Aorta (tissue), 5 donors: ENCODE measurements around the gene PPP2R1B. TPM values are rescaled to one million over a fixed set of nuclear protein-coding genes. Genes with fewer than 3 reads are reported as not detected.

Source experiments
- ATAC-seq: fragments of 200-7000 bp; cut with Tn5 transposase; one replicate; pipeline ENCODE4 v1.9.1; 2022; ENCODE audit warnings: moderate library complexity; ENCODE audit not compliant: low FRiP score
- DNase-seq, 2 donors: peaks; one replicate each; pipeline ENCODE4 v3.0.0-alpha.2; 2020
- H3K27ac ChIP-seq, 2 donors: one replicate each; pipeline ENCODE4 v1.5.1; 2013; ENCODE audit warnings: low read length in 2 of 2, mild to moderate bottlenecking in 2 of 2, moderate library complexity in 2 of 2, control low read depth in 1 of 2, inconsistent platforms in 1 of 2, low read depth in 1 of 2
- H3K27me3 ChIP-seq, 2 donors: one replicate each; pipeline ENCODE4 v1.6.1; 2013; ENCODE audit warnings: control low read depth in 1 of 2, low read length in 1 of 2, mild to moderate bottlenecking in 1 of 2, moderate library complexity in 1 of 2; ENCODE audit not compliant: insufficient read depth in 2 of 2, control insufficient read depth in 1 of 2
- H3K36me3 ChIP-seq, 2 donors: one replicate each; pipeline ENCODE4 v1.6.1; 2013; ENCODE audit warnings: control low read depth in 1 of 2, low read length in 1 of 2, mild to moderate bottlenecking in 1 of 2; ENCODE audit not compliant: insufficient read depth in 2 of 2, control insufficient read depth in 1 of 2
- H3K4me1 ChIP-seq, 2 donors: one replicate each; pipeline ENCODE4 v1.6.1; 2013; ENCODE audit warnings: low read length in 2 of 2, control low read depth in 1 of 2, mild to moderate bottlenecking in 1 of 2, moderate library complexity in 1 of 2; ENCODE audit not compliant: insufficient read depth in 2 of 2, control insufficient read depth in 1 of 2
- H3K4me3 ChIP-seq, 2 donors: one replicate each; pipeline ENCODE4 v1.5.1; 2013; ENCODE audit warnings: low read length in 2 of 2, control low read depth in 1 of 2, mild to moderate bottlenecking in 1 of 2
- H3K9me3 ChIP-seq: one replicate; pipeline ENCODE4 v1.6.1; 2013; ENCODE audit warnings: mild to moderate bottlenecking, low read length; ENCODE audit not compliant: control insufficient read depth
- WGBS, 2 donors: extraction: QIAGEN DNeasy Blood & Tissue Kit; methylation state at CpG; one replicate each; pipeline ENCODE4 v1.1.7; 2013; 5-methylcytosine and 5-hydroxymethylcytosine counted together
- intact Hi-C, 2 donors: fragments of 100-400 bp; cut with DNase I; formaldehyde crosslinking; loops; one replicate each; pipeline versions ENCODE4 v1.14.2 to v1.15.0; 2022
- polyA plus RNA-seq, 2 donors: library from polyadenylated mRNA; stranded (reverse); fragments of 200-250 nt; gene quantifications; one replicate each; pipeline ENCODE4 v1.2.3, GENCODE V29; 2013
- total RNA-seq, 2 donors: library from RNA; stranded (reverse); fragmentation: NEBNext Ultra II Directional; extraction: Animal tissue kit (Norgen Biotek cat#: 25700); gene quantifications; one replicate each; pipeline ENCODE4 v1.2.1, GENCODE V29; 2021
- donor health status: healthy with polysubstance abuse.
- donor health status: Bipolar disorder and iron deficiency.
- donor health status: DM: no; HTN: no; CAD: no.
- donor health status: DM: no; HTN: no; CAD: no.
- donor health status: DM: yes; HTN: yes; CAD: no.

Gene PPP2R1B
- total and polyA plus RNA-seq, 4 donors = 3.5 to 27.2 (median 14.7) TPM

DNA sequence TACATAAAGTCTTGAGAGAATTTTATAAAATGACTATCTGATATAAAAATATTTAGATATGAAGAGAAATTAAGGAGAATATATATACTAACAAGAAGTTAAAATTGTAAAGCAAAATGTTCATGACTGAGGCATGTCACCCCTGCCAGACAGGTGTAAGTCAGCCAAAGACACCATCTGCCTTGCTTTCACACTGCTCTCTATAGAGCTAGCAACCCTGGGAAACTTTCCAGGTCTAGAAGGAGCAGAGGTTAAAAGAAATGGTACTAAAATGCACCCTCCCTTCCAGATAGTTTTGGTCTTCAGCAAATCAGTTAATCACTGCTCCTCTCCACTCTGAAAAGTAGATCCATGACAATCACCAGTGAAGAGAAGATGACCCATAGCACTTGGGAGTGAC is 16.5 kb downstream of the PPP2R1B start:
- H3K4me3 ChIP-seq = no peak overlapping the region
- intact Hi-C loops = no loop called here
- peaks cover 0 to under 1% of the 10 kb centered on the region in 2 donors for H3K4me1 ChIP-seq
- H3K9me3 ChIP-seq = no peaks in the 10 kb centered on the region
- peaks cover 4 to 5% of the 10 kb centered on the region in 2 donors for H3K36me3 ChIP-seq
- H3K27ac ChIP-seq = no peak overlapping the region
- no peaks in the 10 kb centered on the region for H3K27me3 ChIP-seq
- ATAC-seq (no peak), DNase-seq (no peak)

DNA sequence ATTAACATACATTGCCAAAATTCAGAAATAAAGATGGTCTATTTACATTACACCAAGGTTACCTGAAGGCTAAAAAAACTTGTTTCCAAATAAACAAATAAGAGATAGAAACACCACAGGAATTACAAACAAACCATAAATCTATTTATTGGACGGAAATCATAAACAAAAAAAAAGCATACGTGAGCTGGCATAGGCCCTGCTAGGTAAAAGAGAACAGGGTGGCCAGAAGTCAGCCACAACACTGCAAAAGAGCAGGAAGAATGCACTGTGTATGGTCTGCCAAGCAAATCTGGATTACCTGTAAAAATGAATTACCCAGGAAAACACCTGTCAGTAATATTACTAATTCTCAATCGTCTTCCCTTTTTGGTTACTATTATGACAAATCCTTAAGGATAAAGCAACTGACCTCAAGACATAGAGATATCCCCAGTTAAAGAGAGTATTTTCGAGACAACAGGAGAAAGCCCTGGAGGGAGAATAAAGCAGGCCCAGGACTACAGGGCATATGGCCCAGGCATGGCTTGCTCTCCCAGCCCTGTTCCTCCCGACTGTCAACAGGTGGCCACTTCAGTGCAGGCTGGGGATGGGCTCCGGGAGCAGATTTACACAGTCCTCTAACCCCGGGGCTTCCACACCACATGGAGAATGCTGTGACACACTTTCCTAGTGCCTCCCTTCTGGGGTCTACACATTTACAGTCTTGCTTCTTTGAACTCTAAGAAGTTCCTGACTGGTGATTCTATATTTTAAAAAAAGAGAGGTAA is 18.0 kb downstream of the PPP2R1B start:
- H3K9me3 ChIP-seq = no peaks in the 10 kb centered on the region
- 67 to 72% methylated on average over 7 of the region's 7 CpGs for WGBS, 2 donors
- DNase-seq = no peak
- no peaks in the 10 kb centered on the region for H3K27me3 ChIP-seq
- no peak for ATAC-seq
- intact Hi-C loops = no loop called here
- no peak overlapping the region for H3K4me3 ChIP-seq
- peaks cover 3 to 4% of the 10 kb centered on the region in 2 donors for H3K4me1 ChIP-seq
- H3K27ac ChIP-seq = peak overlapping the region in 1 of 2 donors; percentile 47
- peaks cover 4 to 8% of the 10 kb centered on the region in 2 donors for H3K36me3 ChIP-seq

DNA sequence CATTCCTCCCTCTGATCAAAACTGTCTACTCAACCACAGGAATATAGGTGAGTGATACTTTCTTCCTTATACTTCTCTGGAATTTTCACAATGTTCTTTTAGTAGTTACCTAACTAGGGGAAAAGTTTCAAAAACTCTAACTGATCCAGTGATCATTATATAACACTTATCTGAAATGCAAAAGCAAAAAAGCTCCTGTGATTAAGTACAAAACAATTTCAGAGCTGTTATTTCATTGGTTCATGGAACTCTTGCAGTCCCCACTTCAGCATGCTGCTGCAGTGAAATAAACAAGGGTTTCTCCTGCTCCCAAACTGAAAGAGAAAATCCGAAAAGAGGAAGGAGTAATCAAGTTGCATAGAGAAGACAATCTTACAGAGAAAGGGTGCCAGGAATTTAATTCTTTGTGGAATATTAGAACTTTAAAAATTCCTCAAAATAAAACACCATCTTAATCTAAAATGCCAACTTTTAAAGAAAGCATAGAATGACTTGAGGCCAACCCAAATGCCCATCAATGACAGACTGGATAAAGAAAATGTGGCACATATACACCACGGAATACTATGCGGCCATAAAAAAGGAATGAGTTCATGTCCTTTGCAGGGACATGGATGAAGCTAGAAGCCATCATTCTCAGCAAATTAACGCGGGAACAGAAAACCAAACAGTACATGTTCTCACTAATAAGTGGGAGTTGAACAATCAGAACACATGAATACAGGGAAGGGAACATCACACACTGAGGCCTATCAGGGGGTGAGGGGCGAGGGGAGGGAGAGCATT is 20.3 kb downstream of the PPP2R1B start:
- Histone ChIP-seq H3K27ac (no peak overlapping the region), H3K4me3 (no peak overlapping the region), H3K9me3 (no peaks in the 10 kb centered on the region), H3K27me3 (no peaks in the 10 kb centered on the region), H3K36me3 (peaks cover 4 to 6% of the 10 kb centered on the region in 2 donors), H3K4me1 (peaks cover 3 to 4% of the 10 kb centered on the region in 2 donors)
- ATAC-seq (no peak), DNase-seq (no peak)
- intact Hi-C loops = no loop called here
- WGBS, 2 donors = 80 to 82% methylated on average over 6 of the region's 6 CpGs

DNA sequence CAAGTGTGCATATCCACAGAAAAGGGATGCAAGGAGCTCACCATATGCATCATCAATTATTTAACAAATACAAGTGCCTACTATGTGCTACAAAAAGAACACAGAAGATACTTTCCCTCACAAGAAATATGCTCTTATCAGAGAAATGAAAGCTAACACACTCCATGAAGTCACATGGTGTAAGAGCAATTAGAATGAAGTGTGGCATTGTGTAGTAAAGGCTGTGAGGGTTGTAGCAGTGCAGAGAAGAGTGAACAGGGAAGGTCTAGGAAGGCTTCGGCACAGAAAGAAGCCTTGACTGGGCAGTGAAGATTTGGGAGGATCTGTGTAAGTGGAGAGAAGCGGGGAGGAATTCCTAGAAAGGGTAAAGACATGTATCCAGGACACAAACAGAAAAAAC is 22.5 kb downstream of the PPP2R1B start:
- intact Hi-C loops = no loop called here

DNA sequence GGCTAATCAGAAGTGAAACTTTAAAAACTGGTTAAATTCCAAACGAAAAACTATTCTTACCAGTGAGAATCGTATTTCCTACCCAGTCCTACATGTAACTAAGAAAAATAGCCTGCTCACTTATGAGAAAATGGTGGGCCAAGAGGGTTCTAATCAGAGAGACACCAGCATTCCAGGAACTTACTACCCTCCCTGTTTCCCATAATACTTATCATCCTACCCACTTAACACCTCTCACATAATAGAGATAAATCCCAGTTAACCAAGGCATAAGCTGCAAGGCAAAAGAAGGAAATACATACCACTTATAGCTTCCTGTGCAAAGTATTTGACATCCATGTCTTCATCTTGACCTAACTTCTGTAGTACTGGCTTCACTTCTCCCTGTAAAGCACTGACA is 24.4 kb downstream of the PPP2R1B start:
- DNase-seq (no peak), ATAC-seq (no peak)
- Histone ChIP-seq H3K4me3 (no peak overlapping the region), H3K27ac (no peak overlapping the region), H3K36me3 (peaks cover 3 to 4% of the 10 kb centered on the region in 2 donors), H3K9me3 (no peaks in the 10 kb centered on the region), H3K27me3 (no peaks in the 10 kb centered on the region), H3K4me1 (peaks cover 3 to 4% of the 10 kb centered on the region in 2 donors)
- intact Hi-C loops = no loop called here
- WGBS, 2 donors = 85 to 86% methylated on average over 2 of the region's 2 CpGs

More for the DNA sequence above, 22.5 kb downstream of the PPP2R1B start:
- Histone ChIP-seq H3K4me3 (no peak overlapping the region), H3K36me3 (peaks cover 4 to 6% of the 10 kb centered on the region in 2 donors), H3K27ac (peak overlapping the region in 1 of 2 donors; percentile 51), H3K9me3 (no peaks in the 10 kb centered on the region), H3K27me3 (no peaks in the 10 kb centered on the region), H3K4me1 (peaks cover 3 to 4% of the 10 kb centered on the region in 2 donors)
- ATAC-seq (no peak), DNase-seq (no peak)
- 98% methylated on average over 2 of the region's 2 CpGs for WGBS, 2 donors

- 98% methylated on average over 2 of the region's 2 CpGs for WGBS, 2 donors
- no peak for ATAC-seq
- Histone ChIP-seq H3K9me3 (no peaks in the 10 kb centered on the region), H3K4me3 (no peak overlapping the region), H3K27me3 (no peaks in the 10 kb centered on the region), H3K36me3 (peaks cover 3 to 4% of the 10 kb centered on the region in 2 donors), H3K27ac (no peak overlapping the region), H3K4me1 (peaks cover 0 to under 1% of the 10 kb centered on the region in 2 donors)
- no peak for DNase-seq
- intact Hi-C loops = loop anchor here in 1 of 2 donors (5.0 kb wide), 1 partner anchor 38 kb away; no protein-coding TSS in a partner anchor
These were observed 26.9 kb downstream of the PPP2R1B start for GRCh38 chr11:111739299-111739698.

DNA sequence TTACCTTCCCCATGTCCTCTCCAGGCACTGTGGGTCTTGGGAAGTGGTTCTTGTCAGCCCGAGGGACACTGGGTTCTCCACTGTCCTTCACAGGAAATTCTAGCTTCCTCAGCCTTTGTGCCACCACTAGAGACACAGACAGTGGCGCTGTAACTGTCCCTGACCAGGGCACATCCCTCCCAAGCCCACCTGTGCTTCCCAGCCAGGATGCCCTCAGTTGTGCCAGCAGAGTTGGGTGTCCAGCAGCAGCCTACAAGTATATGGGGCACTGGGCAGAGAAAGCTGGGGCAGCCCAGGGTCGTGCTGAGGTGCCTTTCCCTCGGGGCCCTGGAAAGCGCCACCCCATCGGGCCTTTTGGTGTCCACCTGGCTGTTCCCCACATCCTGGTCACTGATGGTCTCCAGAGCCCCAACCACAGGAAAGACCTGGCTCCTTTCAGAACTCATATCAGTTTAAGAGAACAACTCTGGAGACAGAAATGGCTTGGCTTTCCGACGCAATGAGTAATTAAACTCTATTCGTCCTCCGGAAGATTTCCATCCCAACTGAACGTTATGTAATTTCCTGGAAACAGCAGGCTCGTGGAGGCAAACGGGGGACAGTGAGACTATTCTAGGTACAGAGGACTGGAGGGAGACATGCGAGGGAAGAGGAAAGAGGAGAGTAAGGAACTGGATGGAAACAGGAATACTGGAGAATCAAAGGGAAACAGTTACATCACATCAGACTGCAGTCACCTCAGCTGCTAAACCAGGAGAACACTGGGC is 28.6 kb downstream of the PPP2R1B start:
- Histone ChIP-seq H3K36me3 (peaks cover 0 to 1% of the 10 kb centered on the region in 2 donors), H3K27ac (peak overlapping the region; percentile 16 to 83), H3K27me3 (no peaks in the 10 kb centered on the region), H3K4me3 (no peak overlapping the region), H3K4me1 (peaks cover 0 to 3% of the 10 kb centered on the region in 2 donors), H3K9me3 (no peaks in the 10 kb centered on the region)
- DNase-seq = no peak
- WGBS, 2 donors = 29 to 32% methylated on average over 14 of the region's 14 CpGs
- no peak for ATAC-seq
- intact Hi-C loops = loop anchor here (1.0 to 5.0 kb wide), 2 partner anchors 26 to 40 kb away; no protein-coding TSS in a partner anchor
